NCI-H748 treated with DMSO at 0.1 percent for 48 hours (cell line): ENCODE data around the gene PARPBP.
A peak's percentile ranks its signal among the peaks of the same experiment; 100 is the strongest.
"Not testable (repeated sequence)": the region's sequence is repeated elsewhere in the genome, so short reads cannot be mapped to it uniquely, and the experiment has no call there.

Source experiments
- DNase-seq: peaks from one replicate; lab custom pipeline; 2025; lab: John Stamatoyannopoulos, UW

PARPBP gene

GRCh38 chr12:102147062-102147587, 27.1 kb downstream of the PARPBP start:
- DNase-seq: not testable (repeated sequence)

- not testable (repeated sequence) for DNase-seq
Measured at GRCh38 chr12:102155206-102155605, 35.2 kb downstream of the PARPBP start.

- DNase-seq: no peak
Measured at GRCh38 chr12:102163383-102163782, 43.4 kb downstream of the PARPBP start.

GRCh38 chr12:102167821-102168604, 48.0 kb downstream of the PARPBP start:
- DNase-seq: no peak

GRCh38 chr12:102169922-102170621, 50.1 kb downstream of the PARPBP start:
- DNase-seq: peak; percentile 6

- no peak for DNase-seq
Measured at GRCh38 chr12:102171951-102172350, 52.0 kb downstream of the PARPBP start.

- no peak for DNase-seq
Measured at GRCh38 chr12:102172436-102172835, 52.5 kb downstream of the PARPBP start.

- DNase-seq: no peak
Measured at GRCh38 chr12:102174117-102174516, 54.1 kb downstream of the PARPBP start.

GRCh38 chr12:102174761-102175160, 54.8 kb downstream of the PARPBP start:
- DNase-seq: no peak

GRCh38 chr12:102182635-102183034, 62.7 kb downstream of the PARPBP start:
- DNase-seq: no peak

GRCh38 chr12:102195826-102196225, 75.8 kb downstream of the PARPBP start:
- no peak for DNase-seq

GRCh38 chr12:102197789-102198188, 77.8 kb downstream of the PARPBP start, which contains the start of gene PMCH:
TSS of gene PMCH (minus strand) at chr12:102197833. CDS start at chr12:102197770, 63 bp downstream.
- DNase-seq: no peak

GRCh38 chr12:102201436-102202061, 81.6 kb downstream of the PARPBP start:
- no peak for DNase-seq

GRCh38 chr12:102202556-102202955, 82.6 kb downstream of the PARPBP start:
- DNase-seq: no peak

GRCh38 chr12:102204025-102204424, 84.0 kb downstream of the PARPBP start:
- no peak for DNase-seq

- no peak for DNase-seq
Measured at GRCh38 chr12:102215992-102216691, 96.2 kb downstream of the PARPBP start.

GRCh38 chr12:102220736-102221135, 100.8 kb downstream of the PARPBP start:
- DNase-seq: no peak

GRCh38 chr12:102227954-102228353, 108.0 kb downstream of the PARPBP start:
- no peak for DNase-seq

GRCh38 chr12:102232036-102232435, 112.1 kb downstream of the PARPBP start:
- no peak for DNase-seq

- no peak for DNase-seq
Measured at GRCh38 chr12:102232446-102232845, 112.5 kb downstream of the PARPBP start.

GRCh38 chr12:102234599-102234998, 114.6 kb downstream of the PARPBP start:
- no peak for DNase-seq

GRCh38 chr12:102240859-102241258, 120.9 kb downstream of the PARPBP start:
- DNase-seq: not testable (repeated sequence)
